Fibroblast of the aortic adventitia (primary cell): ENCODE results near the gene SDE2. TPM values are rescaled to one million over a fixed set of nuclear protein-coding genes. Genes with fewer than 3 reads are reported as not detected.

ENCODE experiments used
- DNase-seq: peaks from one replicate; pipeline ENCODE4 v3.0.0-alpha.2; 2010; ENCODE audit warnings: low read depth
- H3K4me3 ChIP-seq: 2 replicates; pipeline ENCODE4 v1.5.1; 2011; ENCODE audit warnings: low read depth, mild to moderate bottlenecking, control low read depth, low read length, moderate library complexity
- total RNA-seq: library from RNA; depleted of rRNA; stranded (reverse); fragments of >200 nt; gene quantifications from 2 replicates; pipeline ENCODE4 v1.2.3, GENCODE V29; 2012; ENCODE audit warnings: low replicate concordance
- TF ChIP-seq, protein P1 (sequence below): IDR thresholded peaks from 2 replicates; pipeline ENCODE4 v1.5.1; 2011; ENCODE audit warnings: mild to moderate bottlenecking, low read length, control low read depth, inconsistent platforms; ENCODE audit not compliant: insufficient read depth

Gene SDE2
- total RNA-seq, 1 donor: 21.6 TPM

DNA sequence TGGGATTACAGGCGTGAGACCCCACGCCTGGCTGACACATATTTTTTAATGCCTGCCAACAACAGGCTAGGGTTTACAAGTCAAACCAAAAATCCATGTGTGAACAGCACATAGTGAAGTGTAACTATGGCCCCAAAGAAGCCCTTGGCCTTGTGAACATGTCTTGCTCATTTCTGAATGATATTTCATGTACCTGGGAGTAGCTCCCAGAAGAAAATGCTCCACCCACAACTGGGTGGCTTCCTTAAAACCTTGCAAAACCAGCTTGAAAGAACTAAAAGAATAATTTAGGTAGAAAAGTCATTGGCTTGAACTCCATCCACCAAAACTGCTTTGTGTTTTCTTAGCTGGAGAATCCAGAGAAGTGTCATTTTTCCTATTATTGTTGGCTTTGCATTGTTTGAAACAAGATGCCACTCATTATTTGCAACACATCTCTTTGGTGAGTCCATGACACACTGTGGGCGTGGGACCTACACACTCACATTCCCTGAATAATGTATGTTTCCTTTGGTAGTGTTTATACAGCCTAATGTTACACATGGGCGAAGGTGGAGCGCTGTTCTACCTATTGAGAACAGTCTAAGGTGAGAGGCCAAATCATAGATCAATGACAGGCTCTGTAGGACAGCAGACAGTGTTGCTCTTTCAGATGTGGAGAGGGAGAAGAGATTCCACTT is 28.5 kb upstream of the SDE2 start:
- no peak overlapping the region for H3K4me3 ChIP-seq
- TF ChIP-seq, protein P1, sequence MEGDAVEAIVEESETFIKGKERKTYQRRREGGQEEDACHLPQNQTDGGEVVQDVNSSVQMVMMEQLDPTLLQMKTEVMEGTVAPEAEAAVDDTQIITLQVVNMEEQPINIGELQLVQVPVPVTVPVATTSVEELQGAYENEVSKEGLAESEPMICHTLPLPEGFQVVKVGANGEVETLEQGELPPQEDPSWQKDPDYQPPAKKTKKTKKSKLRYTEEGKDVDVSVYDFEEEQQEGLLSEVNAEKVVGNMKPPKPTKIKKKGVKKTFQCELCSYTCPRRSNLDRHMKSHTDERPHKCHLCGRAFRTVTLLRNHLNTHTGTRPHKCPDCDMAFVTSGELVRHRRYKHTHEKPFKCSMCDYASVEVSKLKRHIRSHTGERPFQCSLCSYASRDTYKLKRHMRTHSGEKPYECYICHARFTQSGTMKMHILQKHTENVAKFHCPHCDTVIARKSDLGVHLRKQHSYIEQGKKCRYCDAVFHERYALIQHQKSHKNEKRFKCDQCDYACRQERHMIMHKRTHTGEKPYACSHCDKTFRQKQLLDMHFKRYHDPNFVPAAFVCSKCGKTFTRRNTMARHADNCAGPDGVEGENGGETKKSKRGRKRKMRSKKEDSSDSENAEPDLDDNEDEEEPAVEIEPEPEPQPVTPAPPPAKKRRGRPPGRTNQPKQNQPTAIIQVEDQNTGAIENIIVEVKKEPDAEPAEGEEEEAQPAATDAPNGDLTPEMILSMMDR: no peak
- peak; percentile 29 for DNase-seq

DNA sequence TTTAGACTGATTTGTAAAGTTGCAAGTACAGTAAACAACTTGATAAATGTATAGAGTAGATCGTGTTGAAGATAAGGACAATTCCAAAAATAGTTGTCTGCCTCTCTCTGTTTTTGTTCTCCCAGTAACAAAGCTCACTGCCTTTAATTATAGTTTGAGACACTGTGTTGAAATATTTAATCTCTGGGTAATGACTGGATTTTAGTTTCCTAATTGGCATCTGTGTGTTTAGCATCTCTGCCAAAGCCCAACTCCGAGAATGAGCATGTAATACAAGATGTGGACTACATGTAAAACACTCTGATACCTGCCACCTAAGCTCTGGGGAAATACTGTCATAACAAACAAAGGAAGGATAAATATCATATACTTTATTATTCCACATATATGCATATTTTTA is 27.7 kb upstream of the SDE2 start:
- no peak for DNase-seq
- TF ChIP-seq, protein P1: no peak
- no peak overlapping the region for H3K4me3 ChIP-seq

DNA sequence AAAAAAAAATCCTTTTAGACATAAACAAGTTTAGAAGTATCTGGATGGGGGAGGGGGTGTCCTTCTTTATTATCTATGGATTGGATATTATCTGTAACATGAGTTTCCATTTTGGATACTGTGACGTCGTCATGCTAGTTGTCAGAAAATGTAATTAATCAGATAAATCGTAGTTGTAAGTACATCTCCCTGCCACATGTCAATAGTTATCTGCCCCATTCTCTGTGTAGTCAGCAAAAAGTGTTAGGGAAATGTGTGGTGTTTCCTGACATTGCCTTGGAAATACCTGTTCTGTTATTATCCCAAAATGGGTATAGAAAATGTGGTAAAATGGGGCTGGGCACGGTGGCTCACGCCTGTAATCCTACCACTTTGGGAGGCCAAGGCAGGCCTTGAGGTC is 24.6 kb upstream of the SDE2 start:
- no peak overlapping the region for H3K4me3 ChIP-seq
- TF ChIP-seq, protein P1: no peak
- no peak for DNase-seq

DNA sequence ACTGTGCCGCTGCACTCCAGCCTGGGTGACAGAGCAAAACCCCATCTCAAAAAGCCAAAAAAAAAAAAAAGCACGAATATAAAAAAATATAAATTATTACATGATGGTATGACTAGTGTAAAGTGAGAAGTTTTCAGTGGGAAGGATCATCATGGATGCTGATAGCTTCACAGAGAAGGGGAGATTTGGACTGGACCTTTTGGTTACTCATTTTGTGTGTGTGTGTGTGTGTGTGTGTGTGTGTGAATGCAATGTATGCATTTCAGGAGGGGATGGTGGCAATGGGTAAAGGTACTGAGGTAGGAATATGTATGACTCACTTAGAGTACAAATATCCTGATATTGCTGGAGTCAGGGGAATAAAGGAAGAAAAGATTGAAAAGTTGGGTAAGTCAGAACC is 22.7 kb upstream of the SDE2 start:
- H3K4me3 ChIP-seq: no peak overlapping the region
- DNase-seq: no peak
- TF ChIP-seq, protein P1: no peak

DNA sequence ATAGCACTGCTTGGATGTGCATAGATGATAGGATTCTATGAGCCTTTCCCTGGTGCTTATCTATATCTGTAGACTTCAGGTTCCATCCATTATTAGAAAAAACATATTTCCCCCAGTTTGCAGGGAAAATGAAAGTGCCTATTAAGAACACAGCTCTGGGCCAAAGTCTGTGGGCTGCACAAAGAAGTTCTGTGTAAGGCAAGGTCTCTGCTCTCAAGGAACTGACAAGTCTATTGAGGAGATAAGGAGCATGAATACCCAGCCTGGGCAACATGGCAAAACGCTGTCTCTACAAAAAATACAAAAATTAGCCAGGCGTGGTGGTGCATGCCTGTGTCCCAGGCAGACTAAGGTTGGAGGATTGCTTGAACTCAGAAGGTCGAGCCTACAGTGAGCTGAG is 22.3 kb upstream of the SDE2 start:
- no peak overlapping the region for H3K4me3 ChIP-seq
- DNase-seq: no peak
- TF ChIP-seq, protein P1: no peak

DNA sequence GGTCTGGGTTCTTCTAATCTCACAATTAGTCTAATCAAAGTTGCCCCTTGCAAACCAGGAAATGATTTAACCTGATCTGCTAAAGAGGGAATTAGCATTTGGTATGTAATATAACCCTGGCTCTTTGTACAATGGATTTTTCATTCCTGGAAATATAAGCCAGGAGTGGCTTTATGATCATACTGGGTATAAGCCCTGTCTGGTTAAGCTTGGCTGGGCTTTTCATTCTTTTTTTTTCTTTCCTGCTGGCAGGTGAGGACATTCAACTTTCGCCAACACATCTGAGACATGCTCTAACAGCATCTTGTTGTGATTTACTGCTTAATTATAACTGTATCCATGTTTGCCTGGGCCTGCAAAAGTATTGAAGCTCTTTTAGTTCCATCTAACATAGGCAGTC is 20.4 kb upstream of the SDE2 start:
- TF ChIP-seq, protein P1: no peak
- no peak for DNase-seq
- no peak overlapping the region for H3K4me3 ChIP-seq

DNA sequence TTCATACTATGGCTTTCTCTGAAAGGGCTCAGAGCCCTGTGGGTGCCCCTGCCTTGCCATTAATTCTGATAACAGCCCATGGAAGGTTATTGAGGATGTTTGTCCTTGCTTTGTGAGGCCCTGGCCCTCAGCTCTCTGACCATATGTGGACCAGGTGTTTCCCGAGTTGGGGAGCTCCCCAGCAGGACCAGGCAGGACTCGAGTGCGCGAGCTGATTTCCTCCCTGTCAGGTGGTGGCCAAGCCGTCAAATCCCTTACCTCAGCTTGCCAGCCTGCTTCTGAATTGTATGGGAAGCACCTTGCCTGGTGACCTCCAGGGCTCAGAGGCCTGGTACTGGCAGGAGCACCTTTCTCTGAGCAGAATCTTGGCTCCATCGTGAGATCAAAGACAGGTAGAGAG is 17.9 kb upstream of the SDE2 start:
- TF ChIP-seq, protein P1: no peak
- DNase-seq: no peak
- H3K4me3 ChIP-seq: no peak overlapping the region
